SK-N-SH (cell line): ENCODE results near the gene HSPA9. TPM values are rescaled to one million over a fixed set of nuclear protein-coding genes. Genes with fewer than 3 reads are reported as not detected.

ENCODE experiments used
- CTCF ChIA-PET: fragments of 300-600, 350-600 bp; formaldehyde crosslinking; extraction: SDS; loops from one replicate; lab custom pipeline; 2021; lab: Yijun Ruan, JAX
- POLR2A ChIA-PET: fragments of 350-600 bp; sonication (Branson Sonifier 250); formaldehyde crosslinking; extraction: SDS; loops from one replicate; lab custom pipeline; 2020; ENCODE audit warnings: antibody characterized with exemption, inconsistent platforms; lab: Yijun Ruan, JAX
- DNase-seq: peaks from one replicate; pipeline ENCODE4 v3.0.0; 2012
- H2AFZ ChIP-seq: fragments of 200-600 bp; sonication (generic); 2 replicates; pipeline ENCODE4 v1.8.1; 2016; ENCODE audit warnings: antibody characterized with exemption, mild to moderate bottlenecking, low read depth
- H3F3A ChIP-seq: fragments of 200-600 bp; sonication (generic); replicated peaks from 2 replicates; pipeline ENCODE3; 2016; ENCODE audit warnings: antibody characterized with exemption, mild to moderate bottlenecking; ENCODE audit not compliant: insufficient read depth
- H3K27ac ChIP-seq, 2 experiments: fragments of 200-500 bp in 1 of 2; fragments of 200-600 bp in 1 of 2; sonication (Bioruptor generic) in 1 of 2; sonication (generic), shearing (Covaris generic) in 1 of 2; 2 replicates each; pipeline versions ENCODE4 v1.5.1 to v1.6.1; 2014 to 2016; ENCODE audit warnings: low read depth in 2 of 2, inconsistent platforms in 1 of 2, low read length in 1 of 2, mild to moderate bottlenecking in 1 of 2, mixed read lengths in 1 of 2
- H3K27me3 ChIP-seq: fragments of 200-600 bp; sonication (generic), shearing (Covaris generic); 2 replicates; pipeline ENCODE4 v1.6.1; 2016; ENCODE audit warnings: mixed run types; ENCODE audit not compliant: insufficient read depth
- H3K36me3 ChIP-seq, 2 experiments: fragments of 200-500 bp in 1 of 2; fragments of 200-600 bp in 1 of 2; sonication (Bioruptor generic) in 1 of 2; sonication (generic) in 1 of 2; replicated peaks in 1 of 2; 2 replicates each; pipeline versions ENCODE3 to v1.5.1; 2014 to 2016; ENCODE audit warnings: low read length in 1 of 2, mild to moderate bottlenecking in 1 of 2; ENCODE audit not compliant: insufficient read depth in 2 of 2, control insufficient read depth in 1 of 2
- H3K4me1 ChIP-seq, 2 experiments: fragments of 200-500 bp in 1 of 2; fragments of 200-600 bp in 1 of 2; sonication (Bioruptor generic) in 1 of 2; sonication (generic), shearing (Covaris generic) in 1 of 2; 2 replicates each; pipeline versions ENCODE4 v1.5.1 to v1.6.1; 2014 to 2016; ENCODE audit warnings: low read depth in 1 of 2, low read length in 1 of 2, mixed run types in 1 of 2; ENCODE audit not compliant: insufficient read depth in 2 of 2, control insufficient read depth in 1 of 2
- H3K4me2 ChIP-seq: fragments of 200-600 bp; sonication (generic), shearing (Covaris generic); 2 replicates; pipeline ENCODE4 v1.6.1; 2017; ENCODE audit warnings: mixed run types
- H3K4me3 ChIP-seq, 2 experiments: fragments of 200-500 bp in 1 of 2; fragments of 200-600 bp in 1 of 2; sonication (Bioruptor generic) in 1 of 2; sonication (generic), shearing (Covaris generic) in 1 of 2; 2 replicates each; pipeline versions ENCODE4 v1.5.1 to v1.8.1; 2014 to 2016; ENCODE audit warnings: low read depth in 2 of 2, inconsistent platforms in 1 of 2, low read length in 1 of 2, mild to moderate bottlenecking in 1 of 2, mixed read lengths in 1 of 2, moderate library complexity in 1 of 2
- H3K79me2 ChIP-seq: fragments of 200-600 bp; sonication (generic); 2 replicates; pipeline ENCODE4 v1.8.1; 2017; ENCODE audit warnings: mild to moderate bottlenecking; ENCODE audit not compliant: insufficient read depth
- H3K9ac ChIP-seq: fragments of 200-600 bp; sonication (generic); 2 replicates; pipeline ENCODE4 v1.6.1; 2017; ENCODE audit warnings: mixed run types
- H3K9me2 ChIP-seq: fragments of 200-600 bp; sonication (generic); 2 replicates; pipeline ENCODE4 v1.6.1; 2017; ENCODE audit warnings: mixed run types
- H3K9me3 ChIP-seq: fragments of 200-600 bp; sonication (generic); 2 replicates; pipeline ENCODE4 v1.6.1; 2017; ENCODE audit warnings: mixed run types, mild to moderate bottlenecking, moderate library complexity
- H4K20me1 ChIP-seq: fragments of 200-600 bp; sonication (generic); 2 replicates; pipeline ENCODE4 v1.6.1; 2017; ENCODE audit warnings: mild to moderate bottlenecking, mixed run types; ENCODE audit not compliant: insufficient read depth
- FOSL2 ChIP-seq: IDR thresholded peaks from 2 replicates; pipeline ENCODE4 v1.4.0; 2012; ENCODE audit warnings: low read depth, mild to moderate bottlenecking, moderate library complexity, borderline replicate concordance
- NRF1 ChIP-seq: IDR thresholded peaks from 2 replicates; pipeline ENCODE4 v1.6.1; 2012; ENCODE audit warnings: low read depth, mild to moderate bottlenecking, low read length
- RFX5 ChIP-seq: IDR thresholded peaks from 2 replicates; pipeline ENCODE4 v1.6.1; 2012; ENCODE audit warnings: mild to moderate bottlenecking, improper control_type of control experiment, low read length
- WGBS: methylation state at CpG from one replicate; pipeline ENCODE4 v1.1.6; 2017; ENCODE audit warnings: low lambda C conversion rate; 5-methylcytosine and 5-hydroxymethylcytosine counted together
- polyA plus RNA-seq, 3 experiments: library from polyadenylated mRNA; depleted of rRNA; stranded (reverse); fragments of >200 nt; gene quantifications; 2 replicates each; pipeline ENCODE4 v1.2.3, GENCODE V29; 2012
- TF ChIP-seq, protein P1 (sequence below): fragments of 150-350 bp; IDR thresholded peaks from 2 replicates; pipeline ENCODE4 v1.6.1; 2017; ENCODE audit warnings: antibody characterized with exemption, low read length, low read depth, borderline replicate concordance
- TF ChIP-seq, protein P2 (sequence below): fragments of 200-600 bp; sonication (generic); IDR thresholded peaks from 2 replicates; pipeline ENCODE4 v1.6.1; 2017; ENCODE audit warnings: antibody characterized with exemption, mild to moderate bottlenecking, moderate library complexity
- TF ChIP-seq, protein P3 (sequence below): IDR thresholded peaks from 2 replicates; pipeline ENCODE4 v1.4.0; 2012; ENCODE audit warnings: low read depth, borderline replicate concordance

The HSPA9 gene
- polyA plus RNA-seq, 1 of the 3 experiments (the other 2 are of a cell fraction), result 153 TPM

DNA sequence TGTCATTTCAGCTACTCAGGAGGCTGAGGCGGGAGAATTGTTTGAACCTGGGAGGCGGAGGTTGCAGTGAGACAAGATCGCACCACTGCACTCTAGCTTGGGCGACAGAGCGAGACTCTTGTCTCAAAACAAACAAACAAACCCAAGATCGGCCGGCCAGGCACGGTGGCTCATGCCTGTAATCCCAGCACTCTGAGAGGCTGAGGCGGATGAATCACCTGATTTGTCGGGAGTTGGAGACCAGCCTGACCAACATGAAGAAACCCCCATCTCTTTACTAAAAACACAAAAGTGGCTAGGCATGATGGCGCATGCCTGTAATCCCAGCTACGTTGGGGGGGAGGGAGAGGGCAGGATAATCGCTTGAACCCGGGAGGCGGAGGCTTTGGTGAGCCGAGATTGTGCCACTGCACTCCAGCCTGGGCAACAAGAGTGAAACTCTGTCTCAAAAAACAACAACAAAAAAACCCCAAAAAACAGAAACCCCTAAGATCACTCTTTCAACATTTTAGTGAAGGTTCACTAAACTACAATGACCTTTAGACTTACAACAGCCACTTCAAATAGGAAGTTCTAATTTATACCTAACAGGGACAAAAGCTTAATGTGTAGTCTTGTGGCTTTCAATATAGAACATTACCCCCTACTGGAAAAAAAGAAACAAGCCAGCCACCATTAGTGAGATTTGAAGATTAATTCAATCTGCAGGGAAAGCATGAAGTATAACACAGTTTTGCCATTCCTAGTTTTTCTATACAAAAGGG, 7.0 kb downstream of the HSPA9 start:
- 0 out of 4 replicates have a peak, but pooled peaks cover 0 to 4% of the 10 kb centered on the region in 2 experiments for H3K4me1 ChIP-seq
- DNase-seq, result peak; percentile 15
- no peak overlapping the region for H3K4me3 ChIP-seq
- H3K36me3 ChIP-seq, result peaks cover 72 to 93% of the 10 kb centered on the region in 2 experiments
- H3K9ac ChIP-seq, result no peak overlapping the region
- H3K4me2 ChIP-seq, result no peak overlapping the region
- H3F3A ChIP-seq, result peaks cover 21% of the 10 kb centered on the region
- TF ChIP-seq NRF1, result no peak
- TF ChIP-seq, protein P1, sequence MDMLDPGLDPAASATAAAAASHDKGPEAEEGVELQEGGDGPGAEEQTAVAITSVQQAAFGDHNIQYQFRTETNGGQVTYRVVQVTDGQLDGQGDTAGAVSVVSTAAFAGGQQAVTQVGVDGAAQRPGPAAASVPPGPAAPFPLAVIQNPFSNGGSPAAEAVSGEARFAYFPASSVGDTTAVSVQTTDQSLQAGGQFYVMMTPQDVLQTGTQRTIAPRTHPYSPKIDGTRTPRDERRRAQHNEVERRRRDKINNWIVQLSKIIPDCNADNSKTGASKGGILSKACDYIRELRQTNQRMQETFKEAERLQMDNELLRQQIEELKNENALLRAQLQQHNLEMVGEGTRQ, result no peak
- TF ChIP-seq FOSL2, result no peak
- TF ChIP-seq, protein P2, sequence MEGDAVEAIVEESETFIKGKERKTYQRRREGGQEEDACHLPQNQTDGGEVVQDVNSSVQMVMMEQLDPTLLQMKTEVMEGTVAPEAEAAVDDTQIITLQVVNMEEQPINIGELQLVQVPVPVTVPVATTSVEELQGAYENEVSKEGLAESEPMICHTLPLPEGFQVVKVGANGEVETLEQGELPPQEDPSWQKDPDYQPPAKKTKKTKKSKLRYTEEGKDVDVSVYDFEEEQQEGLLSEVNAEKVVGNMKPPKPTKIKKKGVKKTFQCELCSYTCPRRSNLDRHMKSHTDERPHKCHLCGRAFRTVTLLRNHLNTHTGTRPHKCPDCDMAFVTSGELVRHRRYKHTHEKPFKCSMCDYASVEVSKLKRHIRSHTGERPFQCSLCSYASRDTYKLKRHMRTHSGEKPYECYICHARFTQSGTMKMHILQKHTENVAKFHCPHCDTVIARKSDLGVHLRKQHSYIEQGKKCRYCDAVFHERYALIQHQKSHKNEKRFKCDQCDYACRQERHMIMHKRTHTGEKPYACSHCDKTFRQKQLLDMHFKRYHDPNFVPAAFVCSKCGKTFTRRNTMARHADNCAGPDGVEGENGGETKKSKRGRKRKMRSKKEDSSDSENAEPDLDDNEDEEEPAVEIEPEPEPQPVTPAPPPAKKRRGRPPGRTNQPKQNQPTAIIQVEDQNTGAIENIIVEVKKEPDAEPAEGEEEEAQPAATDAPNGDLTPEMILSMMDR, result peak; percentile 24
- TF ChIP-seq RFX5, result no peak
- 92% methylated on average over 16 of the region's 16 CpGs for WGBS
- no peaks in the 10 kb centered on the region for H3K27me3 ChIP-seq
- CTCF ChIA-PET, result interaction anchor here (0.9 to 3.2 kb wide), 4 partner anchors 11 to 119 kb away, joined by 4 to 13 read pairs (median 4); no protein-coding TSS in a partner anchor
- POLR2A ChIA-PET, result no interaction called here
- 0 out of 4 replicates have a peak overlapping the region, but pooled peaks of 1 of the 2 experiments have one; percentile 0 for H3K27ac ChIP-seq
- no peaks in the 10 kb centered on the region for H3K9me3 ChIP-seq
- H4K20me1 ChIP-seq, result peaks cover 22% of the 10 kb centered on the region
- H3K79me2 ChIP-seq, result peaks cover 99% of the 10 kb centered on the region
- no peak overlapping the region for H2AFZ ChIP-seq
- no peaks in the 10 kb centered on the region for H3K9me2 ChIP-seq

DNA sequence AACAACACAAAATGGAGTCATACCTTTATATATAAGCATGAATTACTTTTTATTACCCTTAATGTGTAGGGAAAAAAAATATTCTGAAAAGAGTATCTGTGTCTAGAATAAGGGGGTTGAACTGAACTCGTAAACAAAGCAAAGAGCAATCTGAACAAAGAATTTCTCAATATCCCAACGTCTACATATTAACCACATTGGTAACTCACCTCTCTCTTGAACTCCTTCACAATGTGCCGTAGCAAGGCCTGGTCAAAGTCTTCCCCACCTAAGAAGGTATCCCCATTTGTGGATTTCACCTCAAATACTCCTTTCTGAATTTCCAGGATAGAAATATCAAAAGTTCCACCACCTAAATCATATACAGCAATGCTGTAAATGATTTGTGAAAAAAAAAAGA, 8.4 kb downstream of the HSPA9 start:
- ChIA-PET CTCF (interaction anchor here (3.2 kb wide), 1 partner anchor 19 kb away, joined by 13 read pairs; no protein-coding TSS in a partner anchor), POLR2A (interaction anchor here (0.9 kb wide), 1 partner anchor 9 kb away, joined by 4 read pairs; no protein-coding TSS in a partner anchor)
- Histone ChIP-seq H3K36me3 (peaks cover 74 to 88% of the 10 kb centered on the region in 2 experiments), H3K9me3 (no peaks in the 10 kb centered on the region), H3K9me2 (no peaks in the 10 kb centered on the region), H3K27ac (no peak overlapping the region)
- TF ChIP-seq, protein P3, sequence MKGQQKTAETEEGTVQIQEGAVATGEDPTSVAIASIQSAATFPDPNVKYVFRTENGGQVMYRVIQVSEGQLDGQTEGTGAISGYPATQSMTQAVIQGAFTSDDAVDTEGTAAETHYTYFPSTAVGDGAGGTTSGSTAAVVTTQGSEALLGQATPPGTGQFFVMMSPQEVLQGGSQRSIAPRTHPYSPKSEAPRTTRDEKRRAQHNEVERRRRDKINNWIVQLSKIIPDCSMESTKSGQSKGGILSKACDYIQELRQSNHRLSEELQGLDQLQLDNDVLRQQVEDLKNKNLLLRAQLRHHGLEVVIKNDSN, result no peak
- TF ChIP-seq, protein P1, result no peak
- TF ChIP-seq, all 33 proteins: peak for 0
- 93% methylated on average over 3 of the region's 3 CpGs for WGBS
- Histone ChIP-seq H3F3A (peaks cover 21% of the 10 kb centered on the region), H3K27me3 (no peaks in the 10 kb centered on the region), H3K9ac (no peak overlapping the region), H3K4me2 (no peak overlapping the region), H3K4me1 (no peaks in the 10 kb centered on the region), H4K20me1 (peaks cover 31% of the 10 kb centered on the region), H2AFZ (no peak overlapping the region), H3K4me3 (no peak overlapping the region), H3K79me2 (peaks cover 96% of the 10 kb centered on the region)
- DNase-seq, result no peak
